ENCODE results near the gene EEF1A1.
"Not testable (repeated sequence)": the region's sequence is repeated elsewhere in the genome, so short reads cannot be mapped to it uniquely, and the experiment has no call there.

EEF1A1 gene

DNA sequence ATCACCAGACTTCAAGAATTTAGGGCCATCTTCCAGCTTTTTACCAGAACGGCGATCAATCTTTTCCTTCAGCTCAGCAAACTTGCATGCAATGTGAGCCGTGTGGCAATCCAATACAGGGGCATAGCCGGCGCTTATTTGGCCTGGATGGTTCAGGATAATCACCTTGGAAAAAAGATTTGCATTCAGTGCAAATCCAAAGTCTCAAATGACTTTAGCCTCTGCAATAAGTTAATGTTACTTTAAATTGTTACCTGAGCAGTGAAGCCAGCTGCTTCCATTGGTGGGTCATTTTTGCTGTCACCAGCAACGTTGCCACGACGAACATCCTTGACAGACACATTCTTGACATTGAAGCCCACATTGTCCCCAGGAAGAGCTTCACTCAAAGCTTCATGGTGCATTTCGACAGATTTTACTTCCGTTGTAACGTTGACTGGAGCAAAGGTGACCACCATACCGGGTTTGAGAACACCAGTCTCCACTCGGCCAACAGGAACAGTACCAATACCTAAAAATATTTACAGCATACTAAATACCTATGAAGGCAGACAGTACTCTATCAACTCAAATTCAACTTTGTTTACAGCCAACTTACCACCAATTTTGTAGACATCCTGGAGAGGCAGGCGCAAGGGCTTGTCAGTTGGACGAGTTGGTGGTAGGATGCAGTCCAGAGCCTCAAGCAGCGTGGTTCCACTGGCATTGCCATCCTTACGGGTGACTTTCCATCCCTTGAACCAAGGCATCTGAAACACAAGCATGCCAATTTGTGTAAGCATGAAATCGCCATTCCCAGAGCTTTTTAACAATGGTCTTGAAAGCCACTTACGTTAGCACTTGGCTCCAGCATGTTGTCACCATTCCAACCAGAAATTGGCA is 2.5 kb downstream of the EEF1A1 start:
- in situ Hi-C loops (cut with MboI; ENCODE audit: low pct_unique_long_range_greater_than_20kb, low sequenced_read_pairs, unreplicated experiment) = loop anchor here (10.0 kb wide), 1 partner anchor 96 kb away; no protein-coding TSS in a partner anchor

DNA sequence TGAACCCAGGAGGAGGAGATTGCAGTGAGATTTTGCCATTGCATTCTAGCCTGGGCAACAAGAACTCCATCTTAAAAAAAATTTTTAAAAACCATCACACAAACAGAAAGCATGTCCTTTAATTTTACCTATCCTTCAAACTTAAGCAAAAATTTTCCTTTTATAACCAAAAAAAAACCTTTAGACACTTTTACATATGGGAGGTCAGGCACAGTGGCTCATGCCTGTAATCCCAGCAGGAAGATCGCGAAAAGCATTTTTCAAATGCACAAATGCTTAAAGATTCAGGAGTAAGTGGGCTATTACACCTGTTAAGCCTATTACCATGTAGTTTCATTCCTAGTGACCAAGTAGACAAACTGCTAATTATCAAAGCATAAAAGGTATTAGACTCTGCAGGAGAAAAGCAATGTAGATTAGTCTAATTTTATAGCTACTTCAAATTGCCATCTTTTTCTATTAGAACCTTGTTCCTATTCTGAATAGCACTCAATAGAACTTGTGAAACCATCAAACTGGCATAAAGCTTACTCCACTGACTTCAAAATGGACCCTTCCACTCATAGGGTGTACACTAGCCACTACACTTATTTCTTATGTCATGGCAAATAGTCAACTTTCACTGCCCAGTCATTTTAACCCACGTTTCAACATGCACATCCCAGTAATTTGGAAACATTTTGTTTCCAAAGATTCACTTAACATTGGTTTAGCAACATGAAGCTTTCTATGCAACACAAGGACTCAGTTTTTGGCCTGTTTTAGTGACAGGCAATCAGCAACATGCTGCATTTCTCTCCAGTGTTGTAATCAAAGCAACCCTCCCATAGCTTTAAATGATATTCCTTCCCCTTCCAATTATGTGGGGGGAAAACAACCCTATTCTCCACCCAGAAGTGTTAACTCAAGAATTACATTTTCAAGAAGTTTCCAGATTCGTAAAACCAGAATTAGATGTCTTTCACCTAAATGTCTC is 4.0 kb downstream of the EEF1A1 start:
- no peak for DNase-seq (ENCODE audit: low spot score)
- in situ Hi-C loops (cut with MboI; ENCODE audit: low pct_unique_long_range_greater_than_20kb, low sequenced_read_pairs, unreplicated experiment) = loop anchor here (10.0 kb wide), 1 partner anchor 98 kb away; no protein-coding TSS in a partner anchor
- TF ChIP-seq, protein P1, sequence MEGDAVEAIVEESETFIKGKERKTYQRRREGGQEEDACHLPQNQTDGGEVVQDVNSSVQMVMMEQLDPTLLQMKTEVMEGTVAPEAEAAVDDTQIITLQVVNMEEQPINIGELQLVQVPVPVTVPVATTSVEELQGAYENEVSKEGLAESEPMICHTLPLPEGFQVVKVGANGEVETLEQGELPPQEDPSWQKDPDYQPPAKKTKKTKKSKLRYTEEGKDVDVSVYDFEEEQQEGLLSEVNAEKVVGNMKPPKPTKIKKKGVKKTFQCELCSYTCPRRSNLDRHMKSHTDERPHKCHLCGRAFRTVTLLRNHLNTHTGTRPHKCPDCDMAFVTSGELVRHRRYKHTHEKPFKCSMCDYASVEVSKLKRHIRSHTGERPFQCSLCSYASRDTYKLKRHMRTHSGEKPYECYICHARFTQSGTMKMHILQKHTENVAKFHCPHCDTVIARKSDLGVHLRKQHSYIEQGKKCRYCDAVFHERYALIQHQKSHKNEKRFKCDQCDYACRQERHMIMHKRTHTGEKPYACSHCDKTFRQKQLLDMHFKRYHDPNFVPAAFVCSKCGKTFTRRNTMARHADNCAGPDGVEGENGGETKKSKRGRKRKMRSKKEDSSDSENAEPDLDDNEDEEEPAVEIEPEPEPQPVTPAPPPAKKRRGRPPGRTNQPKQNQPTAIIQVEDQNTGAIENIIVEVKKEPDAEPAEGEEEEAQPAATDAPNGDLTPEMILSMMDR (IDR thresholded peaks at IDR 0.05; ENCODE audit: extremely low read depth, insufficient read depth, missing control alignments) = no peak

More for the DNA sequence above, 2.5 kb downstream of the EEF1A1 start:
- not testable (repeated sequence) for DNase-seq (ENCODE audit: low spot score)

DNA sequence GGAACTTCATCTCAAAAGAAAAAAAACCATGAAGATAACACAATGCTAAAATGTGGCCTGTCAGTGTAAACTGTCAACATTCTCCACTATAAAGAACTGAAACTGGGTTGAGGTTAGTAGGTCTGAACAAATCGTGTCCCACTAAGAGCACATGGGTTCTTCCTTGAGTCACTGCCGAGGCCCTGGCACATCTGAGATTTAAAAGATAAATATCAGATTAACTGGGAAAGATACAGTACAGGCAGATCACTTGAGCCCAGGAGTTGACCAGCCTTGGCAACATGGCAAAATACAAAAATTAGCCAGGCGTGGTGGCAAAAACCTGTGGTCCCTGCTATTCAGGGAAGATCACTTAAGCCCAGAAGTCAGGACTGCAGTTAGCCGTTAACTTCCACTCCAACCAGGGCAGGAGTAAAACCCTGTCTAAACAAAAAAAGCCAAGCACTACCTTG is 5.6 kb downstream of the EEF1A1 start:
- DNase-seq (ENCODE audit: low spot score) = peak; percentile 39
- TF ChIP-seq, protein P1 (IDR thresholded peaks at IDR 0.05; ENCODE audit: extremely low read depth, insufficient read depth, missing control alignments) = no peak
- in situ Hi-C loops (cut with MboI; ENCODE audit: low pct_unique_long_range_greater_than_20kb, low sequenced_read_pairs, unreplicated experiment) = loop anchor here (10.0 kb wide), 1 partner anchor 100 kb away; no protein-coding TSS in a partner anchor

DNA sequence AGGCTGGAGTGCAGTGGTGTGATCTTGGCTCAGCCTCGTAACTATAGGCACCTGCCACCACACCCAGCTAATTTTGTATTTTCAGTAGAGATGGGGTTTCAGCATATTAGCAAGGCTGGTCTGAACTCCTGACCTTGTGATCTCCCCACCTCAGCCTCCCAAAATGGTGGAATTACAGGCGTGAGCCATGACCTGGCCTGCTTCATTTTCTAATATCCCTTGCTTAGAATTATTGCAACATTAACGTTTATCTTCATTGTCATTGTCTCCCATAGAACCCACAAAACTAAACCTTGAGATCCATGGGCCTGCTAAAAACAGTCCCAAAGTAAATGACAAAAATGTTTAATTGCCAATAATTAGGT is 6.1 kb downstream of the EEF1A1 start:
- in situ Hi-C loops (cut with MboI; ENCODE audit: low pct_unique_long_range_greater_than_20kb, low sequenced_read_pairs, unreplicated experiment) = loop anchor here (10.0 kb wide), 1 partner anchor 100 kb away; no protein-coding TSS in a partner anchor

DNA sequence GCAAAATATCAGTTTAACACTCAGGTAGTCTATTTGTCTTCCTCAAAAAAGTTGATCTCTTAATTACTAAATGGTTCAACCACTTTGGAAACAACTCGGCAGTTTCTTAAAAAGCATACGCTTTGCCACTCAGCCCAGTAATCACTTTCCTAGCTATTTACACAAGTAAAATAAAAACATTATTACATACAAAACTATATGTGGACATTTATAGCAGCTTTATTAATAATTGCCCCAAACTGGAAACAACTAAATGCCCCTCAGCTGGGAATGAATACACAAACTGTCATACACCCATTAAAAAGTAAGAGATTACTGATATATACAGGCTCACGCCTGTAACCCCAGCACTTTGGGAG is 7.4 kb downstream of the EEF1A1 start:
- DNase-seq (ENCODE audit: low spot score) = no peak
- TF ChIP-seq, protein P1 (IDR thresholded peaks at IDR 0.05; ENCODE audit: extremely low read depth, insufficient read depth, missing control alignments) = no peak
- in situ Hi-C loops (cut with MboI; ENCODE audit: low pct_unique_long_range_greater_than_20kb, low sequenced_read_pairs, unreplicated experiment) = loop anchor here (10.0 kb wide), 1 partner anchor 101 kb away; no protein-coding TSS in a partner anchor

More for the DNA sequence above, 6.1 kb downstream of the EEF1A1 start:
- DNase-seq (ENCODE audit: low spot score) = no peak
- TF ChIP-seq, protein P1 (IDR thresholded peaks at IDR 0.05; ENCODE audit: extremely low read depth, insufficient read depth, missing control alignments) = no peak

DNA sequence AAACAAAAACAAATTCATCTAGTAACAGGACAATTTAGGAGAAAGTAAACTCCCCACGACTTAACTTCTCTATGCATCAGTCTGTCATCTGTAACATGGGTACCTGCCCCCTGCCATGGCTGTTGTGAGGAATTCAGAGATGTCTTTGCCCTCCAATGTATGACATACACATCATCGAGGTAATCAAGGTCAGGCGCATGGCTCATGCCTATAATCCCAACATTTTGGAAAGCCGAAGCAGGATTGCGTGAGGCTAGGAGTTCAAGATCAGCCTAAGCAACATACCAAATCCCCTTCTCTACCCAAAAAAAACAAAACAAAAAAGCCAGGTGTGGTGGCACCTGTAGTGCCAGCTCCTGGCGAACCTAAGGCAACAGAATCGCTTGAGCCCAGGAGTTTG is 9.0 kb downstream of the EEF1A1 start:
- no peak for DNase-seq (ENCODE audit: low spot score)
- in situ Hi-C loops (cut with MboI; ENCODE audit: low pct_unique_long_range_greater_than_20kb, low sequenced_read_pairs, unreplicated experiment) = loop anchor here (10.0 kb wide), 1 partner anchor 103 kb away; no protein-coding TSS in a partner anchor
- TF ChIP-seq, protein P1 (IDR thresholded peaks at IDR 0.05; ENCODE audit: extremely low read depth, insufficient read depth, missing control alignments) = no peak

Measured in GM13977 (cell line).